CD14-positive monocyte (primary cell): ENCODE measurements around the gene C17orf107. TPM values are rescaled to one million over a fixed set of nuclear protein-coding genes. Genes with fewer than 3 reads are reported as not detected.

ENCODE experiments used
- DNase-seq, 3 donors: peaks; one replicate each; pipeline ENCODE4 v3.0.0-alpha.2; 2011 to 2022
- H2AFZ ChIP-seq: 2 replicates; pipeline ENCODE4 v1.6.0; 2012; ENCODE audit warnings: mild to moderate bottlenecking, low read depth, low read length, inconsistent platforms; ENCODE audit not compliant: insufficient read depth, poor library complexity, severe bottlenecking
- H3K27ac ChIP-seq, 2 donors: 1 replicate in 1 of 2; 2 replicates in 1 of 2; pipeline ENCODE4 v1.5.1; 2012 to 2013; ENCODE audit warnings: low read length in 2 of 2, control low read depth in 1 of 2, inconsistent platforms in 1 of 2, low read depth in 1 of 2, mild to moderate bottlenecking in 1 of 2
- H3K27me3 ChIP-seq, 2 donors: one replicate each; pipeline versions ENCODE4 v1.6.0 to v1.6.1; 2011 to 2013; ENCODE audit warnings: low read length in 2 of 2; ENCODE audit not compliant: control insufficient read depth in 2 of 2, insufficient read depth in 2 of 2
- H3K36me3 ChIP-seq, 2 donors: replicated peaks in 1 of 2; 1 replicate in 1 of 2; 2 replicates in 1 of 2; pipeline versions ENCODE4 v1.5.1 to v1.6.1; 2012 to 2013; ENCODE audit warnings: low read length in 2 of 2, control low read depth in 1 of 2, inconsistent platforms in 1 of 2, mild to moderate bottlenecking in 1 of 2; ENCODE audit not compliant: insufficient read depth in 2 of 2, control insufficient read depth in 1 of 2
- H3K4me1 ChIP-seq, 2 donors: 1 replicate in 1 of 2; 2 replicates in 1 of 2; pipeline versions ENCODE4 v1.5.1 to v1.6.1; 2012 to 2013; ENCODE audit warnings: low read length in 2 of 2, control low read depth in 1 of 2, inconsistent platforms in 1 of 2, mild to moderate bottlenecking in 1 of 2, moderate library complexity in 1 of 2; ENCODE audit not compliant: insufficient read depth in 2 of 2, control insufficient read depth in 1 of 2
- H3K4me2 ChIP-seq: replicated peaks from 2 replicates; pipeline ENCODE3; 2012; ENCODE audit warnings: low read length, moderate library complexity, mild to moderate bottlenecking; ENCODE audit not compliant: poor library complexity, severe bottlenecking; ENCODE audit errors: extremely low read depth
- H3K4me3 ChIP-seq, 3 experiments: fragments of 200-600 bp in 1 of 3; sonication (generic) in 1 of 3; replicated peaks in 1 of 3; 1 replicate in 2 of 3; 2 replicates in 1 of 3; pipeline ENCODE4 v1.5.1; 2011 to 2013; ENCODE audit warnings: low read length in 3 of 3, mild to moderate bottlenecking in 3 of 3, control low read depth in 2 of 3, low read depth in 2 of 3, inconsistent platforms in 1 of 3, moderate library complexity in 1 of 3
- H3K79me2 ChIP-seq: 2 replicates; pipeline ENCODE4 v1.6.0; 2012; ENCODE audit warnings: mild to moderate bottlenecking, control low read depth, inconsistent platforms, low read length, moderate library complexity; ENCODE audit not compliant: insufficient read depth
- H3K9ac ChIP-seq: 2 replicates; pipeline ENCODE4 v1.6.0; 2017; ENCODE audit warnings: low read length, mild to moderate bottlenecking; ENCODE audit not compliant: insufficient read depth, poor library complexity, severe bottlenecking
- H3K9me3 ChIP-seq, 2 donors: replicated peaks in 1 of 2; 1 replicate in 1 of 2; 2 replicates in 1 of 2; pipeline versions ENCODE4 v1.5.1 to v1.6.1; 2012 to 2013; ENCODE audit warnings: low read length in 2 of 2, control low read depth in 1 of 2; ENCODE audit not compliant: control insufficient read depth in 1 of 2, insufficient read depth in 1 of 2
- H4K20me1 ChIP-seq: 2 replicates; pipeline ENCODE4 v1.6.0; 2012; ENCODE audit warnings: mild to moderate bottlenecking, low read length, control low read depth, moderate library complexity; ENCODE audit not compliant: insufficient read depth
- H3K27ac Mint-ChIP-seq, 7 donors: one replicate each; pipeline ENCODE4 v1.8.0; 2020; ENCODE audit warnings: mild to moderate bottlenecking in 7 of 7, mixed read lengths in 7 of 7, moderate library complexity in 6 of 7, inconsistent platforms in 2 of 7
- H3K27me3 Mint-ChIP-seq, 3 donors: one replicate each; pipeline ENCODE4 v1.8.0; 2021 to 2022; ENCODE audit warnings: low read depth in 3 of 3, mild to moderate bottlenecking in 3 of 3, mixed read lengths in 3 of 3, moderate library complexity in 3 of 3, inconsistent platforms in 1 of 3
- H3K36me3 Mint-ChIP-seq, 2 donors: one replicate each; pipeline ENCODE4 v1.8.0; 2020; ENCODE audit warnings: mixed read lengths in 2 of 2, inconsistent platforms in 1 of 2, mild to moderate bottlenecking in 1 of 2
- H3K4me1 Mint-ChIP-seq: one replicate; pipeline ENCODE4 v1.8.0; 2020; ENCODE audit warnings: mild to moderate bottlenecking, mixed read lengths
- H3K4me3 Mint-ChIP-seq, 2 donors: one replicate each; pipeline ENCODE4 v1.8.0; 2020; ENCODE audit warnings: mild to moderate bottlenecking in 2 of 2, mixed read lengths in 2 of 2, moderate library complexity in 1 of 2
- H3K9me3 Mint-ChIP-seq, 7 donors: one replicate each; pipeline ENCODE4 v1.8.0; 2020 to 2022; ENCODE audit warnings: mixed read lengths in 7 of 7, mild to moderate bottlenecking in 6 of 7, moderate library complexity in 6 of 7, inconsistent platforms in 2 of 7
- WGBS: methylation state at CpG from one replicate; pipeline ENCODE4 v1.1.5; 2013; ENCODE audit warnings: missing lambda C conversion rate; ENCODE audit not compliant: insufficient coverage; 5-methylcytosine and 5-hydroxymethylcytosine counted together
- intact Hi-C, 2 donors: fragments of 100-400 bp; cut with micrococcal nuclease; formaldehyde crosslinking; loops; one replicate each; pipeline versions ENCODE4 v1.15.0 to v1.15.1; 2023
- polyA plus RNA-seq, 3 donors: library from polyadenylated mRNA; depleted of rRNA in 1 of 3; unstranded in 2 of 3; stranded (reverse) in 1 of 3; fragments of 300-500 nt in 2 of 3; fragments of >200 nt in 1 of 3; fragmentation: Illumina TruSeq in 2 of 3; gene quantifications; 1 replicate in 2 of 3; 2 replicates in 1 of 3; pipeline ENCODE4 v1.2.3, GENCODE V29; 2012 to 2021
- TF ChIP-seq, protein P1 (sequence below): fragments of 200-600 bp; IDR thresholded peaks from one replicate; pipeline ENCODE4 v1.8.0; 2022; ENCODE audit warnings: antibody characterized with exemption, mild to moderate bottlenecking

Gene C17orf107
- polyA plus RNA-seq, 3 donors, result 1.9 to 5.1 (median 4.2) TPM

DNA sequence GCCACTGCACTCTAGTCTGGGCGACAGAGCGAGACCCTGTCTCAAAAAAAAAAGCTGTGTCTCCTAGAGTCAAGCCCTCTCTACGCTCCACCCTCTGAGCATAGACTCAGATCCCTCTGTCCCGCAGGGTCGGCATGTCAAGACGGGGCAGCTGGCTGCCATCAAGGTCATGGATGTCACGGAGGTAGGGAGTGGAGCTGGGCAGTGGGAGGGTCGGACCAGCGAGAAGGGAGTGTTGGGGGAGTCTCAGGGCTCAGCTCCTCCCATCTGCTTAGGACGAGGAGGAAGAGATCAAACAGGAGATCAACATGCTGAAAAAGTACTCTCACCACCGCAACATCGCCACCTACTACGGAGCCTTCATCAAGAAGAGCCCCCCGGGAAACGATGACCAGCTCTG, 18.5 kb upstream of the C17orf107 start:
- Mint-ChIP-seq H3K27ac (peak overlapping the region in 1 of 7 donors; percentile 15), H3K4me1 (peaks cover 34% of the 10 kb centered on the region), H3K9me3 (peaks cover 0 to 8% (median 0%) of the 10 kb centered on the region in 7 donors), H3K4me3 (no peak overlapping the region), H3K27me3 (peaks cover 1 to 6% (median 5%) of the 10 kb centered on the region in 3 donors), H3K36me3 (peaks cover 66 to 76% of the 10 kb centered on the region in 2 donors)
- intact Hi-C loops, result loop anchor here (5.0 to 10.0 kb wide), 4 partner anchors 34 to 314 kb away; partner anchors contain the start of gene PLD2 (in 1 of the 2)
- H3K36me3 ChIP-seq, result peaks cover 26 to 41% of the 10 kb centered on the region in 2 donors
- H3K9me3 ChIP-seq, result no peaks in the 10 kb centered on the region
- no peak overlapping the region for H3K27ac ChIP-seq
- TF ChIP-seq, protein P1, sequence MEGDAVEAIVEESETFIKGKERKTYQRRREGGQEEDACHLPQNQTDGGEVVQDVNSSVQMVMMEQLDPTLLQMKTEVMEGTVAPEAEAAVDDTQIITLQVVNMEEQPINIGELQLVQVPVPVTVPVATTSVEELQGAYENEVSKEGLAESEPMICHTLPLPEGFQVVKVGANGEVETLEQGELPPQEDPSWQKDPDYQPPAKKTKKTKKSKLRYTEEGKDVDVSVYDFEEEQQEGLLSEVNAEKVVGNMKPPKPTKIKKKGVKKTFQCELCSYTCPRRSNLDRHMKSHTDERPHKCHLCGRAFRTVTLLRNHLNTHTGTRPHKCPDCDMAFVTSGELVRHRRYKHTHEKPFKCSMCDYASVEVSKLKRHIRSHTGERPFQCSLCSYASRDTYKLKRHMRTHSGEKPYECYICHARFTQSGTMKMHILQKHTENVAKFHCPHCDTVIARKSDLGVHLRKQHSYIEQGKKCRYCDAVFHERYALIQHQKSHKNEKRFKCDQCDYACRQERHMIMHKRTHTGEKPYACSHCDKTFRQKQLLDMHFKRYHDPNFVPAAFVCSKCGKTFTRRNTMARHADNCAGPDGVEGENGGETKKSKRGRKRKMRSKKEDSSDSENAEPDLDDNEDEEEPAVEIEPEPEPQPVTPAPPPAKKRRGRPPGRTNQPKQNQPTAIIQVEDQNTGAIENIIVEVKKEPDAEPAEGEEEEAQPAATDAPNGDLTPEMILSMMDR, result no peak
- no peak overlapping the region for H3K9ac ChIP-seq
- DNase-seq, result no peak
- H3K79me2 ChIP-seq, result no peaks in the 10 kb centered on the region
- no peak overlapping the region for H3K4me2 ChIP-seq
- H4K20me1 ChIP-seq, result peaks cover 4% of the 10 kb centered on the region
- peaks cover 26 to 42% of the 10 kb centered on the region in 2 donors for H3K4me1 ChIP-seq
- no peaks in the 10 kb centered on the region for H3K27me3 ChIP-seq
- no peak overlapping the region for H2AFZ ChIP-seq
- WGBS, result 98% methylated on average over 8 of the region's 15 CpGs
- no peak overlapping the region for H3K4me3 ChIP-seq

GRCh38 chr17:4881761-4882555, 17.4 kb upstream of the C17orf107 start:
- DNase-seq, result peak in 2 of 3 donors; percentile 41 to 54
- Histone ChIP-seq H4K20me1 (peaks cover 4% of the 10 kb centered on the region), H3K27ac (no peak overlapping the region), H3K36me3 (peaks cover 37 to 52% of the 10 kb centered on the region in 2 donors), H2AFZ (no peak overlapping the region), H3K9ac (no peak overlapping the region), H3K4me3 (no peak overlapping the region), H3K4me1 (peaks cover 26 to 38% of the 10 kb centered on the region in 2 donors), H3K79me2 (no peaks in the 10 kb centered on the region), H3K4me2 (no peak overlapping the region), H3K27me3 (no peaks in the 10 kb centered on the region), H3K9me3 (no peaks in the 10 kb centered on the region)
- intact Hi-C loops, result loop anchor here (5.0 to 10.0 kb wide), 4 partner anchors 35 to 315 kb away; partner anchors contain the start of gene PLD2 (in 1 of the 2)
- Mint-ChIP-seq H3K27me3 (peaks cover 1 to 6% (median 5%) of the 10 kb centered on the region in 3 donors), H3K27ac (peak overlapping the region in 2 of 7 donors; percentile 1 to 46), H3K4me3 (no peak overlapping the region), H3K9me3 (peaks cover 0 to 8% (median 0%) of the 10 kb centered on the region in 7 donors), H3K4me1 (peaks cover 33% of the 10 kb centered on the region), H3K36me3 (peaks cover 72 to 80% of the 10 kb centered on the region in 2 donors)
- WGBS, result 71% methylated on average over 1 of the region's 9 CpGs
- TF ChIP-seq, protein P1, result peak; percentile 92
